GM12878 (cell line): ENCODE measurements around the gene MOXD1. TPM values are rescaled to one million over a fixed set of nuclear protein-coding genes. Genes with fewer than 3 reads are reported as not detected.

Experiments used
- ATF7 ChIP-seq: fragments of 450-650 bp; IDR thresholded peaks from 2 replicates; pipeline ENCODE4 v1.6.1; 2016; ENCODE audit warnings: low read depth, mild to moderate bottlenecking
- NFIC ChIP-seq: IDR thresholded peaks from 2 replicates; pipeline ENCODE4 v1.6.1; 2012; ENCODE audit warnings: low read depth, mild to moderate bottlenecking, inconsistent platforms, low read length, moderate library complexity
- SKIL ChIP-seq: fragments of 450-650 bp; IDR thresholded peaks from 2 replicates; pipeline ENCODE4 v1.6.1; 2017; ENCODE audit warnings: mild to moderate bottlenecking, low read depth, inconsistent platforms; ENCODE audit not compliant: poor library complexity, severe bottlenecking
- SMAD1 ChIP-seq: fragments of 450-650 bp; IDR thresholded peaks from 2 replicates; pipeline ENCODE4 v1.6.1; 2018; ENCODE audit warnings: mild to moderate bottlenecking, low read depth; ENCODE audit not compliant: partially characterized antibody
- SREBF1 ChIP-seq: IDR thresholded peaks from 2 replicates; pipeline ENCODE4 v1.6.1; 2012; ENCODE audit warnings: mild to moderate bottlenecking, low read length
- SREBF2 ChIP-seq: IDR thresholded peaks from 2 replicates; pipeline ENCODE4 v1.6.1; 2012; ENCODE audit warnings: mild to moderate bottlenecking, low read length
- TCF12 ChIP-seq: IDR thresholded peaks from 2 replicates; pipeline ENCODE4 v1.6.1; 2011; ENCODE audit warnings: low read depth, mild to moderate bottlenecking, low read length
- TCF3 ChIP-seq: IDR thresholded peaks from 2 replicates; pipeline ENCODE4 v1.6.1; 2012; ENCODE audit warnings: low read depth, mild to moderate bottlenecking, low read length, borderline replicate concordance; ENCODE audit not compliant: insufficient read depth
- WRNIP1 ChIP-seq: IDR thresholded peaks from 2 replicates; pipeline ENCODE4 v1.6.1; 2011; ENCODE audit warnings: low read depth, low read length, improper control_type of control experiment, borderline replicate concordance
- ZBED1 ChIP-seq: IDR thresholded peaks from 2 replicates; pipeline ENCODE4 v1.6.1; 2016; ENCODE audit warnings: borderline replicate concordance
- ZBTB40 ChIP-seq: fragments of 450-650 bp; IDR thresholded peaks from 2 replicates; pipeline ENCODE4 v1.6.1; 2016; ENCODE audit warnings: mild to moderate bottlenecking, moderate library complexity, borderline replicate concordance
- polyA plus RNA-seq, 11 experiments: library from polyadenylated mRNA; depleted of rRNA in 4 of 11; unstranded in 6 of 11; stranded (reverse) in 5 of 11; fragments of >200 nt; fragmentation: Nextera tagmentation in 4 of 11; fragmentation: Illumina TruSeq in 1 of 11; extraction: Ambion mirVana in 4 of 11; extraction: Trizol in 1 of 11; gene quantifications; 1 replicate in 1 of 11; 2 replicates in 10 of 11; pipeline versions ENCODE4 v1.2.1 to v1.2.3, GENCODE V29; 2011 to 2016; ENCODE audit warnings: inconsistent platforms in 2 of 11, missing spikeins in 2 of 11, low read depth in 1 of 11
- total RNA-seq, 4 experiments: library from RNA; depleted of rRNA in 3 of 4; stranded (reverse); fragments of >200 nt in 3 of 4; fragmentation: Illumina TruSeq in 1 of 4; extraction: Trizol in 1 of 4; gene quantifications; 2 replicates each; pipeline versions ENCODE4 v1.2.1 to v1.2.3, GENCODE V29; 2013 to 2021

The MOXD1 gene
- total and polyA plus RNA-seq, 10 of the 15 experiments (the other 5 are each of a cell fraction or from before 2014, with no cell fraction given): 0.03 to 2.1 (median 0.64) TPM

- TF ChIP-seq ZBTB40 (no peak), SREBF1 (no peak), TCF3 (no peak), ATF7 (no peak), SREBF2 (no peak), WRNIP1 (no peak), TCF12 (no peak), SKIL (no peak), SMAD1 (no peak), ZBED1 (no peak), NFIC (no peak)
Observed at GRCh38 chr6:132285004-132285780, 116.1 kb downstream of the MOXD1 start (continued).
